Measurements from ENCODE around the gene C1QTNF5.
A peak's percentile ranks its signal among the peaks of the same experiment; 100 is the strongest.

C1QTNF5 gene

DNA sequence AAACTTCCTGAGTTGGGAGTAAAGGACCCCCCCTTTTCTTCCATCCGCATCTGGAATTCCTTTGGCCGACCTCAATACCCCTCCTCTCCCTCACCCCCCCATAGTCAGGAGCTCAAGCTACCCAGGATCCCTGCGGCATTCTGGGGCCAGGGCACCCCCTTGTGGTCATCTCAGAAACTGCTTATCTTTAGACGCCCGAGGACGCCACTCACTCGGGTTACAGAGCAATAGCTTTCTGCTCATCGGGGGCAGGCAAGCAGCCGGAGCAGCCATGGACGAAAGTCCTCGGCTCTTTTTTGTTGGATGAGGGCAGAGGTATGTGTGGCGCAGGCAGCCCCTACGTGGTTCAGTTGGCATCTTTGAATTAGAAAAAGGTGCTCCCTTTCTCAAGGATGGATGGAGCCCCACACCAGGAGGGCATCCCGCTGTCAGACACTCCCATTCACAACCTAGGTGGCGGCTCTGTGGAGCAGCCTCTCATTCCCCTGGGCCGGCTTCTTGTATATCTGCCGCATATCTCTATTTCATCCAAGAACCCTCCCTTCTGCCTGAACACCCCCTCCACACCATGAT is 2.3 kb downstream of the C1QTNF5 start (continued):
- TF ChIP-seq ZNF654 (tag by site-specific recombination; IDR thresholded peaks at IDR 0.05; ENCODE audit: low read depth): peak; percentile 46

DNA sequence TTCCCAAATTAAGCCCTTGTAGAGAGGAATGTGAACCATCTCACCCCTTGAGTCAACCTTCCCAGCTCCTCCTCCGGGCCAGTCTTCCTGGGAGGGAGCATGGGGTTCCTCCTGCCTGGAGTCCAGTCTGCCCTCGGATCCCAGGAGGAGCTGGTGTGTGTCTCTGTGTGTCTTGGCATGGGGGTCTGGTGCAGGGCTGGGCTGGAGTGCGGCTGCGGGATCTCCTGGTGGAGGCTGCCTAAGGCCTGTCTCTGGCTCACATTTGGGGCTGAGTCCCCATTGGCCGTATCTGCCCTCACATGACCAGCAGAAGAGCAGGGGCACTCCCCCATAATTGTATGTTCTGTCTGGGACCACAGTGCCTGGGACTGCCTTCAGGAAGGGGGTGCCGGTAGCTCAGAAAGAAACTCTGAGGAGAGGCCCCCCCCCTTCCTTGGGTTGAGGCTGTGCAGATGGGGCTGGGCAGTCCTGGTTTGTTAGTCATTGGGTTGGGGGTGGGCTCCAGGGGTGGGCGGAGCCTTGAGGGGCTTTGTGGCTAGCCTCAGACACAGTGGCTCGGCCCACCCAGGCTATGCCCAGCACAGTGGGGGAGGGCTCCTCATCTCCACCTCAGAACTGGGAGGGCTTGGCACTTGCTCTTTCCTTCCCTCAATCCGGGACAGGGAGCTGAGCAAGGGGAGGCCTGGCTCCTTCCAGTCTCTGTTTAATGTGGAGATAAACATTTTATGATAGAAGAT is 2.9 kb downstream of the C1QTNF5 start:
- ChIA-PET CTCF (interaction anchor here (0.5 to 7.2 kb wide), 39 partner anchors 10 to 377 kb away, joined by 3 to 160 read pairs (median 5); partner anchors contain the start of genes CBL, HINFP, HMBS and MCAM), POLR2A (interaction anchor here (0.6 to 3.2 kb wide), 22 partner anchors 11 to 454 kb away, joined by 3 to 39 read pairs (median 6); partner anchors contain the start of genes CBL, CXCR5, HINFP and MCAM)
- peak overlapping the region; percentile 18; the same call in 1 of the 2 replicates for H3K27ac ChIP-seq (ENCODE audit: extremely low read depth, low read depth, low read length)
- no peak overlapping the region; the same call in 1 of the 2 replicates for H3K4me3 ChIP-seq (ENCODE audit: low read depth, low read length)
- peaks cover 0 to 19% of the 10 kb centered on the region in 2 experiments; a peak in 1 of 3 replicates for H3K36me3 ChIP-seq (ENCODE audit: control insufficient read depth in 2 of 2, insufficient read depth in 1 of 2, low read length in 2 of 2)
- TF ChIP-seq, protein P1, sequence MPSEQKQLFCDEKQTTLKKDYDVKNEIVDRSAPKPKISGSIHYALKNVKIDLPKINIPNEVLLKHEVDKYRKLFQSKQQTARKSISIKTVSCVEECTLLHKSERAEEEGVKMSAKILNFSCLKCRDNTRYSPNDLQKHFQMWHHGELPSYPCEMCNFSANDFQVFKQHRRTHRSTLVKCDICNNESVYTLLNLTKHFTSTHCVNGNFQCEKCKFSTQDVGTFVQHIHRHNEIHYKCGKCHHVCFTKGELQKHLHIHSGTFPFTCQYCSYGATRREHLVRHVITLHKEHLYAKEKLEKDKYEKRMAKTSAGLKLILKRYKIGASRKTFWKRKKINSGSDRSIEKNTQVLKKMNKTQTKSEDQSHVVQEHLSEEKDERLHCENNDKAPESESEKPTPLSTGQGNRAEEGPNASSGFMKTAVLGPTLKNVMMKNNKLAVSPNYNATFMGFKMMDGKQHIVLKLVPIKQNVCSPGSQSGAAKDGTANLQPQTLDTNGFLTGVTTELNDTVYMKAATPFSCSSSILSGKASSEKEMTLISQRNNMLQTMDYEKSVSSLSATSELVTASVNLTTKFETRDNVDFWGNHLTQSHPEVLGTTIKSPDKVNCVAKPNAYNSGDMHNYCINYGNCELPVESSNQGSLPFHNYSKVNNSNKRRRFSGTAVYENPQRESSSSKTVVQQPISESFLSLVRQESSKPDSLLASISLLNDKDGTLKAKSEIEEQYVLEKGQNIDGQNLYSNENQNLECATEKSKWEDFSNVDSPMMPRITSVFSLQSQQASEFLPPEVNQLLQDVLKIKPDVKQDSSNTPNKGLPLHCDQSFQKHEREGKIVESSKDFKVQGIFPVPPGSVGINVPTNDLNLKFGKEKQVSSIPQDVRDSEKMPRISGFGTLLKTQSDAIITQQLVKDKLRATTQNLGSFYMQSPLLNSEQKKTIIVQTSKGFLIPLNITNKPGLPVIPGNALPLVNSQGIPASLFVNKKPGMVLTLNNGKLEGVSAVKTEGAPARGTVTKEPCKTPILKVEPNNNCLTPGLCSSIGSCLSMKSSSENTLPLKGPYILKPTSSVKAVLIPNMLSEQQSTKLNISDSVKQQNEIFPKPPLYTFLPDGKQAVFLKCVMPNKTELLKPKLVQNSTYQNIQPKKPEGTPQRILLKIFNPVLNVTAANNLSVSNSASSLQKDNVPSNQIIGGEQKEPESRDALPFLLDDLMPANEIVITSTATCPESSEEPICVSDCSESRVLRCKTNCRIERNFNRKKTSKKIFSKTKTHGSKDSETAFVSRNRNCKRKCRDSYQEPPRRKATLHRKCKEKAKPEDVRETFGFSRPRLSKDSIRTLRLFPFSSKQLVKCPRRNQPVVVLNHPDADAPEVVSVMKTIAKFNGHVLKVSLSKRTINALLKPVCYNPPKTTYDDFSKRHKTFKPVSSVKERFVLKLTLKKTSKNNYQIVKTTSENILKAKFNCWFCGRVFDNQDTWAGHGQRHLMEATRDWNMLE (tag by site-specific recombination; conservative IDR thresholded peaks at IDR 0.05; ENCODE audit: low read depth): no peak
- TF ChIP-seq, protein P2, sequence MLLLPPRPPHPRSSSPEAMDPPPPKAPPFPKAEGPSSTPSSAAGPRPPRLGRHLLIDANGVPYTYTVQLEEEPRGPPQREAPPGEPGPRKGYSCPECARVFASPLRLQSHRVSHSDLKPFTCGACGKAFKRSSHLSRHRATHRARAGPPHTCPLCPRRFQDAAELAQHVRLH (tag by site-specific recombination; IDR thresholded peaks at IDR 0.05): no peak
- 0 out of 2 replicates have a peak, but pooled peaks have one; percentile 41 for TF ChIP-seq ZNF366 (tag by site-specific recombination; conservative IDR thresholded peaks at IDR 0.05)
- peak; percentile 68 for TF ChIP-seq SP2 (tag by site-specific recombination; IDR thresholded peaks at IDR 0.05)
- TF ChIP-seq KLF16 (tag by site-specific recombination; IDR thresholded peaks at IDR 0.05): no peak
- TF ChIP-seq SP7 (tag by site-specific recombination; IDR thresholded peaks at IDR 0.05): peak; percentile 47; the same call in 1 of the 2 replicates
- TF ChIP-seq, protein P3, sequence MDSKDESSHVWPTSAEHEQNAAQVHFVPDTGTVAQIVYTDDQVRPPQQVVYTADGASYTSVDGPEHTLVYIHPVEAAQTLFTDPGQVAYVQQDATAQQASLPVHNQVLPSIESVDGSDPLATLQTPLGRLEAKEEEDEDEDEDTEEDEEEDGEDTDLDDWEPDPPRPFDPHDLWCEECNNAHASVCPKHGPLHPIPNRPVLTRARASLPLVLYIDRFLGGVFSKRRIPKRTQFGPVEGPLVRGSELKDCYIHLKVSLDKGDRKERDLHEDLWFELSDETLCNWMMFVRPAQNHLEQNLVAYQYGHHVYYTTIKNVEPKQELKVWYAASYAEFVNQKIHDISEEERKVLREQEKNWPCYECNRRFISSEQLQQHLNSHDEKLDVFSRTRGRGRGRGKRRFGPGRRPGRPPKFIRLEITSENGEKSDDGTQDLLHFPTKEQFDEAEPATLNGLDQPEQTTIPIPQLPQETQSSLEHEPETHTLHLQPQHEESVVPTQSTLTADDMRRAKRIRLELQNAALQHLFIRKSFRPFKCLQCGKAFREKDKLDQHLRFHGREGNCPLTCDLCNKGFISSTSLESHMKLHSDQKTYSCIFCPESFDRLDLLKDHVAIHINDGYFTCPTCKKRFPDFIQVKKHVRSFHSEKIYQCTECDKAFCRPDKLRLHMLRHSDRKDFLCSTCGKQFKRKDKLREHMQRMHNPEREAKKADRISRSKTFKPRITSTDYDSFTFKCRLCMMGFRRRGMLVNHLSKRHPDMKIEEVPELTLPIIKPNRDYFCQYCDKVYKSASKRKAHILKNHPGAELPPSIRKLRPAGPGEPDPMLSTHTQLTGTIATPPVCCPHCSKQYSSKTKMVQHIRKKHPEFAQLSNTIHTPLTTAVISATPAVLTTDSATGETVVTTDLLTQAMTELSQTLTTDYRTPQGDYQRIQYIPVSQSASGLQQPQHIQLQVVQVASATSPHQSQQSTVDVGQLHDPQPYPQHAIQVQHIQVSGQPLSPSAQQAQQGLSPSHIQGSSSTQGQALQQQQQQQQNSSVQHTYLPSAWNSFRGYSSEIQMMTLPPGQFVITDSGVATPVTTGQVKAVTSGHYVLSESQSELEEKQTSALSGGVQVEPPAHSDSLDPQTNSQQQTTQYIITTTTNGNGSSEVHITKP (tag by site-specific recombination; IDR thresholded peaks at IDR 0.05): peak; percentile 78; the same call in 1 of the 2 replicates
- TF ChIP-seq, protein P4, sequence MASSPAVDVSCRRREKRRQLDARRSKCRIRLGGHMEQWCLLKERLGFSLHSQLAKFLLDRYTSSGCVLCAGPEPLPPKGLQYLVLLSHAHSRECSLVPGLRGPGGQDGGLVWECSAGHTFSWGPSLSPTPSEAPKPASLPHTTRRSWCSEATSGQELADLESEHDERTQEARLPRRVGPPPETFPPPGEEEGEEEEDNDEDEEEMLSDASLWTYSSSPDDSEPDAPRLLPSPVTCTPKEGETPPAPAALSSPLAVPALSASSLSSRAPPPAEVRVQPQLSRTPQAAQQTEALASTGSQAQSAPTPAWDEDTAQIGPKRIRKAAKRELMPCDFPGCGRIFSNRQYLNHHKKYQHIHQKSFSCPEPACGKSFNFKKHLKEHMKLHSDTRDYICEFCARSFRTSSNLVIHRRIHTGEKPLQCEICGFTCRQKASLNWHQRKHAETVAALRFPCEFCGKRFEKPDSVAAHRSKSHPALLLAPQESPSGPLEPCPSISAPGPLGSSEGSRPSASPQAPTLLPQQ (tag by site-specific recombination; IDR thresholded peaks at IDR 0.05): no peak
- TF ChIP-seq ZNF660 (tag by site-specific recombination; IDR thresholded peaks at IDR 0.05): no peak
- TF ChIP-seq GLIS2 (tag by site-specific recombination; IDR thresholded peaks at IDR 0.05): peak; percentile 29; the same call in 1 of the 2 replicates
- TF ChIP-seq WT1 (tag by site-specific recombination; IDR thresholded peaks at IDR 0.05): no peak
- TF ChIP-seq, protein P5, sequence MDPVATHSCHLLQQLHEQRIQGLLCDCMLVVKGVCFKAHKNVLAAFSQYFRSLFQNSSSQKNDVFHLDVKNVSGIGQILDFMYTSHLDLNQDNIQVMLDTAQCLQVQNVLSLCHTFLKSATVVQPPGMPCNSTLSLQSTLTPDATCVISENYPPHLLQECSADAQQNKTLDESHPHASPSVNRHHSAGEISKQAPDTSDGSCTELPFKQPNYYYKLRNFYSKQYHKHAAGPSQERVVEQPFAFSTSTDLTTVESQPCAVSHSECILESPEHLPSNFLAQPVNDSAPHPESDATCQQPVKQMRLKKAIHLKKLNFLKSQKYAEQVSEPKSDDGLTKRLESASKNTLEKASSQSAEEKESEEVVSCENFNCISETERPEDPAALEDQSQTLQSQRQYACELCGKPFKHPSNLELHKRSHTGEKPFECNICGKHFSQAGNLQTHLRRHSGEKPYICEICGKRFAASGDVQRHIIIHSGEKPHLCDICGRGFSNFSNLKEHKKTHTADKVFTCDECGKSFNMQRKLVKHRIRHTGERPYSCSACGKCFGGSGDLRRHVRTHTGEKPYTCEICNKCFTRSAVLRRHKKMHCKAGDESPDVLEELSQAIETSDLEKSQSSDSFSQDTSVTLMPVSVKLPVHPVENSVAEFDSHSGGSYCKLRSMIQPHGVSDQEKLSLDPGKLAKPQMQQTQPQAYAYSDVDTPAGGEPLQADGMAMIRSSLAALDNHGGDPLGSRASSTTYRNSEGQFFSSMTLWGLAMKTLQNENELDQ (tag by site-specific recombination; IDR thresholded peaks at IDR 0.05; ENCODE audit: low read depth): no peak
- TF ChIP-seq SP3 (tag by site-specific recombination; IDR thresholded peaks at IDR 0.05): peak; percentile 42; the same call in 1 of the 2 replicates
- H3K9me3 ChIP-seq (ENCODE audit: control insufficient read depth, insufficient read depth, low read depth, low read length): no peaks in the 10 kb centered on the region
- H3K4me1 ChIP-seq (ENCODE audit: control insufficient read depth, insufficient read depth, low read length): no peaks in the 10 kb centered on the region; the same call in 1 of the 2 replicates
